ENCODE data around the gene HELZ.
"Not testable (repeated sequence)": the region's sequence is repeated elsewhere in the genome, so short reads cannot be mapped to it uniquely, and the experiment has no call there.

HELZ gene

DNA sequence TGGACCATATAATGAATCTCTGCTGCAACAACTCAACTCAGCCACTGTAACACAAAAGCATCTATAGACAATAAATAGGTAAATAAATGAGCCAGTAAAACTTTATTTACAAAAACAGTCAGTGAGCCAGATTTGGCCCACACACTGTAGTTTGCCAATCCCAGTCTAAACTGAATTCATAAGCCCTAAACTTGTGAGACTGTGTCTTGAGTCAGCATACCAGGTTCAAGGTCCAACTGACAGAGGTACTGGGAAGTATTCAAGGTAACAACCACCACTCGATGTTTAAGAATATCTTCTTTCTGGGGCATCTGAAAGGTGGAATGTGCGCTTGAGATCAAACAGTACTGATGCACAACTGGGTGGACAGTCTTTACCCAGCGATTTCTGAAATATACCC, 94.2 kb downstream of the HELZ start:
- H3K4me3 ChIP-seq (ENCODE audit: low read depth, low read length), result no peak overlapping the region
- TF ChIP-seq, protein P1, sequence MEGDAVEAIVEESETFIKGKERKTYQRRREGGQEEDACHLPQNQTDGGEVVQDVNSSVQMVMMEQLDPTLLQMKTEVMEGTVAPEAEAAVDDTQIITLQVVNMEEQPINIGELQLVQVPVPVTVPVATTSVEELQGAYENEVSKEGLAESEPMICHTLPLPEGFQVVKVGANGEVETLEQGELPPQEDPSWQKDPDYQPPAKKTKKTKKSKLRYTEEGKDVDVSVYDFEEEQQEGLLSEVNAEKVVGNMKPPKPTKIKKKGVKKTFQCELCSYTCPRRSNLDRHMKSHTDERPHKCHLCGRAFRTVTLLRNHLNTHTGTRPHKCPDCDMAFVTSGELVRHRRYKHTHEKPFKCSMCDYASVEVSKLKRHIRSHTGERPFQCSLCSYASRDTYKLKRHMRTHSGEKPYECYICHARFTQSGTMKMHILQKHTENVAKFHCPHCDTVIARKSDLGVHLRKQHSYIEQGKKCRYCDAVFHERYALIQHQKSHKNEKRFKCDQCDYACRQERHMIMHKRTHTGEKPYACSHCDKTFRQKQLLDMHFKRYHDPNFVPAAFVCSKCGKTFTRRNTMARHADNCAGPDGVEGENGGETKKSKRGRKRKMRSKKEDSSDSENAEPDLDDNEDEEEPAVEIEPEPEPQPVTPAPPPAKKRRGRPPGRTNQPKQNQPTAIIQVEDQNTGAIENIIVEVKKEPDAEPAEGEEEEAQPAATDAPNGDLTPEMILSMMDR (IDR thresholded peaks at IDR 0.05; ENCODE audit: low read depth, low read length, missing control alignments), result no peak
- DNase-seq (ENCODE audit: low read depth), result no peak

DNA sequence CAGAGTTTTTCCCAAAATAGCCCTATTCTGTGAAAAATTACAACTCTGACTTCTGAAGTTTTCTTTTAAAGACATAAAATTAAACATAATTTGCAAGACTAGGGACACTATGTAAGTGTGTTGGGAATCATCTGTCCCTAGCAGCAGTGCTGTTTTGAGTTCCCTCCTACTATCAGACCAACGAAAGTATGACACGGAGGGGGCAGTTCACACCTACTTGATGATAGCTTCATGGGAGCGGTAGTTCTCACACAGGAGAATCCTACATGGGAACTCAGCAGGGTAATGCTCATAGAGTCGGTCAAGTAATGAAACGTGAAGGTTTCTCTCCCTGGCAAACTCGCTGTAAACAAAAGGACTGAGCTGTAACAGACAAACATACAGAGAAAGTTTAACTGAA, 96.6 kb downstream of the HELZ start:
- no peak overlapping the region for H3K4me3 ChIP-seq (ENCODE audit: low read depth, low read length)
- TF ChIP-seq, protein P1 (IDR thresholded peaks at IDR 0.05; ENCODE audit: low read depth, low read length, missing control alignments), result no peak

GRCh38 chr17:67145183-67145805, 99.7 kb downstream of the HELZ start:
- H3K4me3 ChIP-seq (ENCODE audit: low read depth, low read length), result no peak overlapping the region
- TF ChIP-seq, protein P1 (IDR thresholded peaks at IDR 0.05; ENCODE audit: low read depth, low read length, missing control alignments), result no peak
- DNase-seq (ENCODE audit: low read depth), result no peak

More for the DNA sequence above, 96.6 kb downstream of the HELZ start:
- DNase-seq (ENCODE audit: low read depth), result no peak

DNA sequence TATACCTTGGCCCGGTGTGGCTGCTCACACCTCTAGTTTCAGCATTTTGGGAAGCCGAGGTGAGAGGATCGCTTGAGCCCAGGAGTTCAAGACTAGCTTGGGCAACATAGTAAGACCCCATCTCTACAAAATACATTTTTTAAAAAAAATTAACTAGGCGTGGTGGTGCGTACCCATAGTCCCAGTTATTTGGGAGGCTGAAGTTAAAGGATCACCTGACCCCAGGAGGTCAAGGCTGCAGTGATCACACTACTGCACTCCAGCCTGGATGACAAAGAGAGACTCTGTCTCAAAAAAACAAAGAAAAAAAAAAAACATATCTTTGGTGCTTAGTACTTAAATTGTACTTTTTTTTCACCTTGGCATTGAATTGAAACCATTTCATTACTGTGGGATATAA, 101.7 kb downstream of the HELZ start:
- DNase-seq (ENCODE audit: low read depth), result no peak
- H3K4me3 ChIP-seq (ENCODE audit: low read depth, low read length), result no peak overlapping the region
- TF ChIP-seq, protein P1 (IDR thresholded peaks at IDR 0.05; ENCODE audit: low read depth, low read length, missing control alignments), result no peak

- DNase-seq (ENCODE audit: low read depth); H3K4me3 ChIP-seq (ENCODE audit: low read depth, low read length): not testable (repeated sequence)
Measured at GRCh38 chr17:67142030-67142429, 103.0 kb downstream of the HELZ start.

DNA sequence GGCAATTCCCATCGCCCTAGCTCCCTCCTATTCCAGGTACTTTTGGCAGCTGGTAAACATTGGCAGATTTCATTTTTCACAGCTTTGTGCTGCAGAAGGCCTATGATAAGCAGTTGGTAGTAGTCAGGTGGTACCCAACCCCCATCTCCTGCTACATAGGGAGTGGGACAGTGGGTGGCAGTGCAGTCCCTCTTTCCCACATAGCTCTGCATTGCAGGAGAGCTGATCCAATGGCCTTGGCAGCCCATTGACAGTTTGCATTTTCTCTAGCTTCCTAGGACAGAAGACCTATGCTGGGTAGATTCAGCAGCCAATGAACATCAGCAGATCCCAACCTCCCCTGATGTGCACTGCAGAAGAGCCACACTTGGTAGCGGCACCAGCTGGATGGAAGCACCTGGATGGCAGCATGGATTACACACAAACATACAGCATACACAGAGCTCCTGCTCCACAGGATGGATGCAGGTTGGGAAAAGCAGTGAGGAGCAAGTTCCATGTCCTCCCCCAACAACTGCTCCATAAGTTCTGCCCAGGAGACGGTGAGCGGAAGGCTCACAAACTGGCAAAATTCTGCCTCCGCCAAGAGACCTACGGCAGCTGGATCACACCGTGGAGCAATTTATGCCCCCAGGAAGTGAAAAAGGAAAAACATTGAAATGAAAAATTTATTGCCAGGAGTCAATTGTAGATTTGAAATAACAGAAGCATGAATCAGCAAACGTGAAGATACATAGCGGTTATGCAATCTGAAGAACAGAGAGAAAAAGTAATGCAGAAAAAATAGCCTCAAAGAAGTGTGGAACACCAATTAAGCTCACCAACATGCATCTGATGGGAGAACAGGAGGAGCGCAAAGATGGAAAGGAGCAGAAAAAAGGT, 105.0 kb downstream of the HELZ start:
- TF ChIP-seq, protein P1 (IDR thresholded peaks at IDR 0.05; ENCODE audit: low read depth, low read length, missing control alignments), result no peak
- H3K4me3 ChIP-seq (ENCODE audit: low read depth, low read length), result no peak overlapping the region
- DNase-seq (ENCODE audit: low read depth), result no peak

GRCh38 chr17:67139289-67139688, 105.7 kb downstream of the HELZ start:
- no peak for DNase-seq (ENCODE audit: low read depth)
- no peak overlapping the region for H3K4me3 ChIP-seq (ENCODE audit: low read depth, low read length)
- TF ChIP-seq, protein P1 (IDR thresholded peaks at IDR 0.05; ENCODE audit: low read depth, low read length, missing control alignments), result no peak

All from GM12864 (cell line).